ENCODE results near the gene ARHGEF19.
"Not testable (repeated sequence)": the region's sequence is repeated elsewhere in the genome, so short reads cannot be mapped to it uniquely, and the experiment has no call there.

Gene ARHGEF19

DNA sequence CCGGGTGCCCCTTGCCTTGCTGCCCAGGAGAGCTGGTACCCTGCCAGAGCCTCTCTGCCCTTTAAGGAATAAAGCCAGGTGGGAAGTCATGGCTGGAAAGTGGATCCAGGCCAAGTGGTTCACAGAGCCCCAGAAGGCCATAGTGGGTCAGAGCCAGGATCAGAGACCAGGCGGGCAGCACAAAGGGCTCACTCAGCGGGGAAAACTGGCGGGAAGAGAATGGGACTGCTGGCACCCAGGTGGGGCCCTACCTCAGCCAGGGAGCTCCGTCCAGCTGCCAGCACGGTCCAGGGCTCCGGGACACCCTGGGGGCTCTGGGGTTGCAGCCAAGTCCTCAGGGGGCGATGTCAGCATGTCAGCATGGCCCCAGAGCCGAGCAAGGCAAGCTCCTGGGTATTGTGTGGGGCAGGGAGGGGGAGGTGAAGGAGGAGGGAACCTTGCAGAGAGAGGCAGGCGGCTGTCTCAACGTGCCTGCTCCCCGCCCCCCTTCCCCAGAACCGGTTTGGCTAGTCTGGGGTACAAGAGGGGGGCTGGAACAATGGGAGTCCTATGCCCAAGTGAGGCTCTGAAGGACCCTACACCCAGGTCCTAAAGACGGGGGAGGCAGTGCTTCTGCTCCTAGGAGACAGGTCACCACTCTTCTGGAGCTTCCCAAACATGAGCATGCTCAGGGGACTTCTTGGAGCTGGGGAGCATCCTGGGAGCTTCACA is at the start of gene ARHGEF19:
TSS of gene ARHGEF19 (minus strand) at position 402 of the 711 bp plus-strand sequence. CDS start 3,598 bp downstream, outside the sequence.
- DNase-seq = no peak

DNA sequence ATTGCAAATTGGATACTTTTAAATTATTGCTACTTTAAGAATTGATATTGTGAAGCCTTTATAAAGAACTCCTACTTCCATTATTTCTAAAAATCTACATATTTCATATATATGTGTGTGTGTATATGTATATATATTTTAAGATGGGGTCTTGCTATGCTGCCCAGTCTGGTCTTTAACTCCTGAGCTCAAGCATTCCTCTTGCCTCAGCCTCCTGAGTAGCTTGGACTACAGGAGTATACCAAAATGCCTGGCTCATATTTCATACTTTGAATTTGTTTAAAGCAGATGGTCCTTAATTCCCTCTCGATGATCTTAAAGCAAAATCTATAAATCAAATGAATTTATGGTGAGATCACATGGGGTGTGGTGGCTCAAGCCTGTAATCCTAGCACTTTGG is 49.6 kb upstream of the ARHGEF19 start:
- no peak for DNase-seq

DNA sequence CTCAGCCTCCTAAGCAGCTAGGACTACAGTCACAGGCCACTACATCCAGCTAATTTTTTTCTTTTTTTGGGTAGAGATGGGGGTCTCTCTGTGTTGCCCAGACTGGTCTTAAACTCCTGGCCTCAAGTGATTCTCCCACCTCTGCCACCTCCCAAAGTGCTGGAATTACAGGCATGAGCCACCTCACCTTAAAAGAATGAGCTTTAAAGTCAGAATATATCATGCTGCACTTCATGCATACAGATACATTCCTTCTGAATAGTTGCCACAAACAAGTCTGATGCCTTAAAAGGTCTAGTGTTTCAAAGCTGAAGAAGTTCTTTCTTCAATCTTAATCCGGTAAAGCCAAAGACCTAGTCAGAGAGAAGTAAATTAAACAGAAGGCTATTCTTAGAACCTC is 48.4 kb upstream of the ARHGEF19 start:
- no peak for DNase-seq

DNA sequence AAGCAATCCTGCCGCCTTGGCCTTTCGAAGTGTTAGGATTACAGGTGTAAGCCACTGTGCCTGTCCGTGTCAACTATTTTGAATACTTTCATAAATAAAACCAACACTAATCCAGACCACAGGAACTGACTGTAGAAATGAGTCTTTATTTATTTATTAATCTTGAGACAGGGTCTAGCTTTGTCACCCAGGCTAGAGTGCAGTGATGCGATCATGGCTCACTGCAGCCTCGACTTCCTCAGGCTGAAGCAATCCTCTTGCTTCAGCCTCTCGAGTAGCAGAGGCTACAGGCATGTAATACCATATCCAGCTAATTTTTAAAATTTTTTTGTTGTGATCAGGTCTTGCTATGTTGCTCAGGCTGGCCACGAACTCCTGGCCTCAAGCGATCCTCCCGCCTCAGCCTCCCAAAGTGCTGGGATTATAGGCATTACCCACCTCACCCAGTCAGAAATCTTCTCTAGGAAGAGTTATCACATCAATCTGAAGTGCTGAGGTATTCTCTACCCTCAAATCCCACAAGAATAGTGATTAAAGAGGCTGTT is 46.2 kb upstream of the ARHGEF19 start:
- no peak for DNase-seq

DNA sequence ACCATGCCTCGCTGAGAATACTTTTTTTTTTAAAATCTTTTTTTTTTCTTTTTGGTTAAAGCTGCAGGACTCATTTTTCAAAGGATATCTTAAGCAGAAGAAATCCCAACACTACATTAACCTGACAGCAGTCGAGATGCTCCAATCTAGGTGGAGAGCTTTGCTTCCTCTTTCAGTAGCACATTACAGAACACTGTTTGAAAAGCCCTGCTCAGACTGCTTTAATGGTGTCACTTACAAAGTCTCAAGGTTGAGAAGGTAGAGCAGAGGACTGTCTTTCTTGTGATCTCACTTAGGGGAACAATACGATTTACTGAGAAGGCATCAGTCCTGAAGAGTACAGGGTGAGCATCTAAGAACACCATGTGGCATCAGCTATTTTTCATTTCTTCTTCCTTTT is 45.5 kb upstream of the ARHGEF19 start:
- no peak for DNase-seq

DNA sequence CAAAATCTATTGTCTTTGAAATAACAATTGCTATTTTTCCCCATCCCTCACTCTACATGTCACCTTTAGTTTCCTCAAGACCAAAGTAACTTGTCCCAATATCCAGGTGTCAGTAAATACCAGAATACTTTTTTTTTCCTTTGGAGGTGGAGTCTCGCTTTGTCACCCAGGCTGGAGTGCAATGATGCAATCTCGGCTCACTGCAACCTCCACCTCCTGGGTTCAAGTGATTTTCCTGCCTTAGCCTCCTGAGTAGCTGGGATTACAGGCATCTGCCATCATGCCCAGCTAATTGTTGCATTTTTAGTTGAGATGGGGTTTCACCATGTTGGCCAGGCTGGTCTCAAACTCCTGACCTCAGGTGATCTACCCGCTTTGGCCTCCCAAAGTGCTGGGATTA is 45.1 kb upstream of the ARHGEF19 start:
- not testable (repeated sequence) for DNase-seq

DNA sequence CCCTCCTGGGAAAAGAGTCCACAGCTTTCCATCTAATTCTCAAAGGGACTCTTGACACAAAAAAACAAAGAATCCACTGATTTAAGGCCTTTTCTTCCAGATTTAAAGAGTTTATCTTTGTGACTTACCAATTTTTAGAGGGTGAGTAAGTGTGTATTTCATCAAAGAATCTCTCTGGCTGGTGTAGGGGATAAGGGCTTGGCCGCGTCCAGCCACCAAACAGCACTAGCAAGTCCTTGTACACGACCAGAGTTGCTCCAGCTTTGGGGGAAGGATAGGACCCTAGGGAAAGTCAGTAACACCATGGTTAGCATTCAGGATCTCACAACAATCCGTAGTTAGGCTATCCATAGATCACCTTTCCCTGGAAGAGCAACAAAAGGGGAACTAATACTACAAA is 44.0 kb upstream of the ARHGEF19 start:
- no peak for DNase-seq

DNA sequence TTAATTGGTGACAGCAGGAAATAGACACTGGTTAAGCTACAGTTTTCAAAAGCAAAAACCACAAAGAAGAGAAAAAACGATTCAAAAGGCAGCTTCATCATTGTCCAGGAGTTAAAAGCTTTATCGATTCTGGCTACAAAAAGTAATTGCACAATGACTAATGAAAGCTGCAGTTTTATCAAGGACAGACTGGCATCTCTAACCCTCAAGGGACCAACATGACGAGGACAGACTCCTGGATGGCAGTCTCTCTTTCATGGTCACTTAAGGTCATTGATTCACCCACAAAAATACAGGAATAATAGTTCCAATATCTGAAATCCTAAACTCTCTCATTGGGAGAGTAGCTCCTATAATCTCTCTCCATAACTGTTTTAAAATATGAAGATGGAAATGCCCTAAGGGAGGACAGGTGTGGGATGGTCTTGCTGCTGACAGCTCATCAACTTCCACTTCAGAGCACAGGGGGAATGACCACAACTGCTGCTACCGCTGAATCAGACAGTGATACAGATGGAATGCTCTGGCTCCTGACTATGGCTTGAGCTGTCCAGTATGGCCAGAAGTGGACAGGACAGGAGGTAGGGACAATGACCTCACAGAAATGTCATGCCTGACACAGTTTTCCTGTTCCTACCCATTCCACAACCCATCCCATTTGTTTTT is 41.9 kb upstream of the ARHGEF19 start:
- DNase-seq = no peak

DNA sequence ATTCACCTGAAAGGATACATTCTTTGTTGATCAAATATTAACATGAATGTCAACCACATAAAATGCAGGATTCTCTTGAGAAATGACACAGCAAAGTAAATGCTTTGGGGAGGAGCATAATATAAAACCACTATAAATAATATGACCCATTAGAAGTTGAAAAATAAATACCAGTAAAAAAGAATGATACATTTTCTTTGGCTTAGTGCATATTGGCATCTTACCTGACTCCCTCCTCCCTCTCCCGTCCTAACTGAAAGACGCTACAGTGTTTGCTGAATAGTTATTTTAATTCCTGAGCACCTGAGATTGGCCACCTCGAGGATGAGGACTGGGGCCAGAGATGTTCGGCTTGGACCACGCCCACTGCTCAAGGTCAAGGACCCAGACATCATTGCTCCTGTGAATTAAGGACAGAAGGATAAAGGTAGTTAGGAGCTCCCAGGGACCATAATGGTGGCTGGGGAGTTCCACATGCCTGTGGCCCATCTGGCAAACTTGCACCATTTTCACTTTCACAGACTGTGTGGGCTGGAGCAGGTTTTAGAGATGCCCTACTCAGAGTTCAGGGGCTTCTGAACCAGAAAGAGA is 41.0 kb upstream of the ARHGEF19 start:
- no peak for DNase-seq

DNA sequence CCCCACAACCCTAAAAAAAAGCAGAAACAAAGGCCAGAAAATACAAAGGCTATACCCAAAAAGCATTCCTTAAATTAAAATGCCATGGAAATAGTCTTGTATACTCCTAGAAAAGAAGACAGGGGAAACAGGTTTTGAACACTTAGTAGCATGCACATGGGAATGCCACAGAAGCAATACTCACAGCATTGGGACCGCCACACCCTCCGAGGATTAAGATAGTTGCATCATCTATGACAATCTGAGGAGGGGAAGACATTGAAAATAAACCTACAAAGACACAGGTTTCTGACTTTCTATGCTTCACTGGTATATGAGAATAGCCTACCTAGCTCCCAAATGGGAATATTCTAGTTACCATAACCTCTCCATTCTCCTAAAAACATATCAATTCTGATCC is 40.5 kb upstream of the ARHGEF19 start:
- no peak for DNase-seq

DNA sequence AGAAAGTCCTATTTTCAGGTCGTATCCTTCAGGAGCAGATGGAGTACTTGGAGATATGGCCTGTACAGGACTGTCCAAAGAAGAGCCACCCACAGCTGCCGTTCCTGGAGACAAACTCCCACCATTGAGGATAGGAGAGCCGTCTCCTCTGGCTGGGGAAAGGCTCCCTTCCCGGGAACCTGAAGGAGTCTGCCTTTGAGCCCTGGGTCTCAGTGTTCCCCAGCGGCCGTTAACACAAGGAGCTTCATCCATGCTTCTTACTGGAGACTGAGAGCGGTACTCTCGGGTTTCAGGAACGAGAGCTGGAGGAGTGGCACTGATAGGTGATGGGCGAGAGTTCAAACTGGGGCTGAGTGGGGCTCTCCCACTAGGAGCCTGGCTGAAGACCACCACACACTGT is 38.9 kb upstream of the ARHGEF19 start:
- DNase-seq = no peak

DNA sequence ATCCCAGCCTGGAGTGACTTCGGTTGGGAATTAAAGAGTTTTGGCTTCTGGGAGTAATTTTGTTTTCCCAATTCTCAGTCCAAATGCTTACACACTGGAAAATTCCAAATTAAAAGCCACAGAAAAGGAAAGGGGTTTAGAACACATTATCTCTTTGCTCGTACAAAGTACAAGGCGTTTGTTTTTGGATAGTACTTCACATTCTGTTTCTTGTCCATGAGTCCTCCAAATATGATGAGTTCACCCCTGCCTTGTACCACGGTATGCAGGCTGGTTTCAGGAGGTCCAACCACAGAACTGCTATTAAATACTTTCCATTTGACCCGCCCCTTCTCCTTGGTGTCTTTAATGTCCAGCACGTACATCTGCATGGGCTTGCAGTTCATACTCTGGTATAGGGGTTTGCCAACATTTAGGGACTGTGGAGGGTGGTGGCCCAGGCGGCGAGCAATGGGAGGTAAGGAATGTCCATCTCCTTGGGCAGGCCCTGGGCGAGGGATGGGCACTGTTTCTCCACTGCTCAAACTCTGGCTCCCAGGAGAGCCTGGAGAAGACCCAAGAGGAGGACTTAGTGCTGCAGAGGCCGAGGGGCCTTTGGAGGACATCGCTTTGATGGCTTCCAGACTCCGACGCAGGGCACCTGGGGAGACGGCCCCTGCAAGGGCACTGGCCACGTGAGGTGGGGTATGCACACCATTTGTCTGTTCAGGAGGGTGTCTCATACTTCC is 38.2 kb upstream of the ARHGEF19 start:
- no peak for DNase-seq

DNA sequence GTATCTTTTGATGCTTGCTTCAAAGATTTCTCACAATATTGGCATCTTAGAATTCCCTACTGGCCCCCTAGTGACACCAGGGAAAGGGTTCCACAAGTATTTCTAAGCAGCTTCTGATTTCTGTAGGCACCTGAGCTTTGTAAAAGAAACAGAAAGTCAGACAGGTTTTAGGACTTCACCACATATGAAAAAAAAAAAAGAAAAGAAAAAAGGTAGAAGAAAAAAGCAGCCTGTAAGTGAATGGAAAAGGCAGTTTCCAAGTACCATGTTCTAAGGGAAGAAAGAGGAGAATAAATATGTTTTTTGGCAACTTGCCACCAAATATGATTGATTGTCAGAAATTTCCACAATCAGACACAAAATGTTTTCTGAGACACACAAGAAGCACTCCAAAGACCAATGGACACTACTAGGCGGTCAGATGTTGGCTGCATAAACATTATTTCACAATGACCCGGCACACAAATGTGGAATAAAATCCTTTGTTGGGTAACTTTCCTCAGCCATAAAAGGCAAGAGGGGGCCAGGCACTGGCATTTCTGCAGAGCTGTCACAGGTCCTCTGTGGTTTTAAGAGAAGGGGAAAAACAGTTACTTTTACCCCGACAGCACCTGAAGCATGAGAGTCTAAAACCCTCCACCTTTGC is 37.3 kb upstream of the ARHGEF19 start:
- DNase-seq = no peak

DNA sequence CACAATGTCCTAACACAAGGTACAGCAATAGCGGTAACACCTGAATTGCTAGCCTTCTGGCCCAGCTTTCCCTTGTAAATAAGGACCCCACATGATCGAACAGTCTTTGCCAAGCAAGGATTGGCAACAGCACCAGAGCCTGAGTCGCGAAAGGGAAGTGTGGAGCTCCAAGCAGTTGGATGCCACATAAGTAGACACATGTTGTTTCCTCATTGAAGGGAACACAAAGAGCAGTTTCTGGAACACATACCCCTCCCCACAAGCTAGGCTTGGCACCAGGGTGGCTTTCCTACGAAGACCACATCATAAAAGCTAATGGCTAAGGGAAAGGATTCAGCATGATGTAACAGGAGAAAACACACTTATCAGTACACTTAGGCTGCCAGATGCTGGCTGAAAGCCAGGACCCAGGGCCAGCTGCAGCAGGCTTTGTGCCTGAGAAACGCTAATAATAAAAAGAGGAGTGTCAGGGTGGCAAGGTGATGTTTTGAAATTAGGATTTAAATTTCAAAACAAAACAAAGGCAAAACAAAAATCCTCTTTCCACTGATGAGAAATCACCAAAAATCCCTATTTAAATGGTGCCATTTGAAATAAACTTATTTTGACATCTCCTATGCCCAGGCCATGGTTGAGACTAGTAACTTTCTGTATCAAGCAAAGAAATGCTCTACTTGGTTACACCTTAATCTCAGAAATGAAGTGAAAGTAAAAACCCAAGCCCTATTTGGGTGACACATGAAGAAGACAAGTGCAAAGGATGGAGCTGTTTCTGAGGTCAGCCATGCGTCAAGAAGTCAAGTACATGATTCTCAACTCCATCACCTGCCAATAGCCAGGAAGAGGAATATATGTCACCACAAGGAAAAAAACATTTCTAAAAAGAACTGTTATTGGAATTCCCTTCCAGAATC is 36.4 kb upstream of the ARHGEF19 start:
- DNase-seq = no peak

DNA sequence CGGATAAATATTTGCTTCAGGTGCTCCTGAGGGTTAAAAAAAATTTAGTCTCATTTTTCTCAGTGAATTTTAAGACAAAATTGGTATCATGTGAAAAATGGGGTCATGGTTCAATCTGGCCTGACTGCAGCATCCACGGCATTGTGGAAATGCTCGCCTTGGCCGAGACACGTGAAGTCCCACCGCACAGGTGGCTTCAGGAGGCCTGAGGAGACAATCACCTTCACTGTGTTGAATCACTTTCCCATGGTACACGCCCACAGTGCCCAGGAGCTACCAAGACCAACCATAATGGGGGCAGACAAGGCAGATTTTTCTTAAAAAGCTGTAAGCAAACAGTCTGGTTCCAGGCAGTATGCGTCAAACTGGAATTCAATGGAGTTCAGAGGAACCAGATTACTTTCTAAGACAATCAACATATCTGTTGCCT is 35.6 kb upstream of the ARHGEF19 start:
- DNase-seq = no peak

DNA sequence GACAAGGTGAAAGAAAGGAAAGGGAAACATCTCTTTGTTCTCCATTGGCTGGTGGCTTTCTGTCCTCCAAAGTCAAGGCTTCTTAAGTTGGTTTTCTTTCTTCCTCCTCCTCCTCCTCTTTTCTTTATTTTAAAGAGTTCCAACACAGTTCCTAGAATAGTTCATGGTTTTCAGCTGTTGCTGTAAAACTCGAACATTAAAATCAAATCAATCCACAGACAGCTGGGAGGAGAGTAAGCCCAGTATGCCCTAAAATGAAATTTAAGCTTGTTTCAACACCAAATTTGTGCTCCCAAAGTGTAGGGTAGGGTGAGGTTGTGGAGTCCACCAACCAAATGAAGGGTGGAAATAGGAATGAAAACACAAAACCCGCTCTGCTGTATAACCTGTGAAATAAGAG is 35.0 kb upstream of the ARHGEF19 start:
- no peak for DNase-seq

DNA sequence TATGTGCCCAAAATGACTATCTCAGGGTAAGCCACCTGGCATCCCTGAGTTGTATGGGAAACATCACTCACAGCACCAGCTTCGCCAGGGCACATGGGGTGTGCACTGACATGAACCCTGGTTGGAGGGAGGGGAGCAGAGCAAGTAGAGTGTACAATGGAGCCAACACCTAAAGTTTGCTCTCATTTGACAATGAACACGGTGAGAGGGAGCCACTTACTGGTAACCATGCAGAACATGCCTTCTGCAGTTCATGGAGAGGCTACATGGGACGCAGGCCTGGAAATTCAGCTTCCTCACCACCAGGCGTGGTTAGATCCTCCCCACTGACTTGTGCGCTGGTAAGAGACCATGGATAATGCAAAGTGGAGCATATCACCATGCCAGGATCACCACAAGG is 34.5 kb upstream of the ARHGEF19 start:
- no peak for DNase-seq

DNA sequence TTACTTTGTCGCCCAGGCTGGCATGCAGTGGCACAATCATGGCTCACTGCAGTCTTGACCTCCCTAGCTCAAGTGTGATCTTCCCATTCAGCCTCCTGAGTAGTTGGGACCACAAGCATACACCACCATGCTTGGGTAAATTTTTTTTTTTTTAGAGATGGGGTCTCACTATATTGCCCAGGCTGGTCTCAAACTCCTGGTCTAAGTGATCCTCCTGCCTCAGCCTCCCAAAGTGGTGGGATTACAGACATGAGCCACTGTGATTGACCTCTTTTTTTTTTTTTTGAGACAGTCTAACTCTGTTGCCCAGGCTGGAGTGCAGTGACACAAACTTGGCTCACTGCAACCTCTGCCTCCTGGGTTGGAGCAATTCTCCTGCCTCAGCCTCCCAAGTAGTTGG is 33.8 kb upstream of the ARHGEF19 start:
- not testable (repeated sequence) for DNase-seq

DNA sequence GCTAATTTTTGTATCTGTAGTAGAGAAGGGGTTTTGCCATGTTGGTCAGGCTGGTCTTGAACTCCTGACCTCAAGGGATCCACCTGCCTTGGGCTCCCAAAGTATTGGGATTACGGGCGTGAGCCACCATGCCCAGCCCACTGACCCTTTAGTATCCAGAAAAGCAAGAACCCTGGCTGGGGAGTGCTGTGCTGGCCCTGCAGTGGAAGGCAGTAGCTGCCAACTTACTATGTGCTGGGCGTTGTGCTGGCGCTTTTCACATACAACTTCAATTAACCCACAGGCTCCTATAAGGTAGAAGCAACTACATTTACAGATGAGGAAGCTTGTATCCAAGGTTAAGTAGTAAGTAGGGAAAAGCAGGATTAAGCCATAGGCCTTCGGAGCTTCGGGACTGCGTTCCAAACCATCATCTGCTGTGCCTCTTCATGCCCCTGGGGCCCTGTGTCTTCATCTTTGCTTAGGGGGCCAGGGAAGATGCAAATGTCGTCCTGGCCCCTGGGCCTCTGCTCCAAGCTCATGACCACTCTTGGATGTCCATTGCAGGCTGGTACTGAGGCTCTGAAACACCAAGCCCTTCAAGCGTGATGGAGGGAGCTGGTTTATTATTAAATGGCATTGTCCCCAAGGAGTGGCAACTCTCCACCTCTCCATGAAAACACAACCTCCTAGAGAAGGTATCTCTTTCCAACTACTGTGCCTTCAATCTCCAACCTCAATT is 33.2 kb upstream of the ARHGEF19 start:
- no peak for DNase-seq

DNA sequence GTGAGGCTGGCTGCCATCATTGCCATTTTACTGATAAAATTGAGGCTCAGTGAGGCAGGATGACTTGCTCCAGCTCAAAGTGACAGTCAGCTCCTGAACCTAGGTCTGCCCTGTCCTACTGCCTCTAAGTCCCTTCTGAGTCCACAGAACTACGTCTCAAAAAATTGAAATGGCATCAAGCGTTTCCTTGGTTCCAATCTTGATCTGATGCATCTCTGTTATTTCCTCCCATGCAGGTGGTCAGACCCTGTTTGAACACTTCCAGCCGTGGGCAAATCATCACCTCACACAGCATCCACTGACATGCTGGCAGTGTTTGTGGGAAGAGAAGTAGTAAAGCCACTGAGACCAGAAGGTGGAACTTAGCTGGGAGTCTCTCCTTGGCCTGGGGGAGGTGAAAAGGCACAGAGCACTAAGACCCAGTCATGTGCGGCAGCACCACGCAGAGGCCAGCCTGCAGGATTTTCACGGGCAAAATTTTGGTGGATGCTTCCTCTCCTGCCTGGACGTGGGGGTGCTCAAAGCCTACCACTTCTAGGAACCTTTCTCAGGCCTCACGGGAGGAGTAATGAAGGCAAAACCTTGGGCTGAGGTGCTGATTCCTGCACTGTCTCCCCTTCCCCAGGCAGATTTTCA is 32.3 kb upstream of the ARHGEF19 start:
- DNase-seq = no peak

Data from retina (tissue), 1 donor.